Keratinocyte (primary cell): ENCODE results near the gene SMO. TPM values are rescaled to one million over a fixed set of nuclear protein-coding genes. Genes with fewer than 3 reads are reported as not detected.

Experiments used
- DNase-seq: peaks from one replicate; pipeline ENCODE4 v3.0.0-alpha.2; 2011; ENCODE audit warnings: low read depth, missing footprints, low spot score
- FAIRE-seq: peaks from 2 replicates; lab custom pipeline; 2011; peaks lifted over from hg19 to GRCh38; lab: Jason Lieb, UNC
- H2AFZ ChIP-seq: 2 replicates; pipeline ENCODE4 v1.6.0; 2012; ENCODE audit warnings: low read length, control low read depth, inconsistent platforms; ENCODE audit not compliant: control insufficient read depth
- H3K27ac ChIP-seq: 2 replicates; pipeline ENCODE4 v1.5.1; 2011; ENCODE audit warnings: low read length; ENCODE audit not compliant: control insufficient read depth, insufficient read depth
- H3K27me3 ChIP-seq: 3 replicates; pipeline ENCODE4 v1.6.0; 2011; ENCODE audit warnings: low read length; ENCODE audit not compliant: control insufficient read depth, insufficient read depth; ENCODE audit errors: extremely low read depth
- H3K36me3 ChIP-seq, 2 experiments: 2 replicates in 1 of 2; 3 replicates in 1 of 2; pipeline ENCODE4 v1.5.1; 2011; ENCODE audit warnings: low read length in 2 of 2, mild to moderate bottlenecking in 1 of 2; ENCODE audit not compliant: control insufficient read depth in 2 of 2, insufficient read depth in 2 of 2; ENCODE audit errors: extremely low read depth in 1 of 2
- H3K4me1 ChIP-seq: 3 replicates; pipeline ENCODE4 v1.5.1; 2011; ENCODE audit warnings: low read length; ENCODE audit not compliant: control insufficient read depth, insufficient read depth; ENCODE audit errors: extremely low read depth
- H3K4me2 ChIP-seq: 3 replicates; pipeline ENCODE4 v1.6.0; 2011; ENCODE audit warnings: low read depth, low read length; ENCODE audit not compliant: control insufficient read depth, insufficient read depth; ENCODE audit errors: extremely low read depth
- H3K4me3 ChIP-seq, 3 experiments: fragments of 200-600 bp in 1 of 3; sonication (generic) in 1 of 3; 2 replicates in 2 of 3; 3 replicates in 1 of 3; pipeline ENCODE4 v1.5.1; 2011 to 2016; ENCODE audit warnings: low read length in 3 of 3, mild to moderate bottlenecking in 3 of 3, control low read depth in 2 of 3, inconsistent platforms in 1 of 3, low read depth in 1 of 3, mixed read lengths in 1 of 3, mixed run types in 1 of 3, moderate library complexity in 1 of 3; ENCODE audit not compliant: control insufficient read depth in 2 of 3, insufficient read depth in 2 of 3; ENCODE audit errors: extremely low read depth in 1 of 3
- H3K79me2 ChIP-seq: 2 replicates; pipeline ENCODE4 v1.6.0; 2012; ENCODE audit warnings: low read length; ENCODE audit not compliant: control insufficient read depth, insufficient read depth
- H3K9ac ChIP-seq: 3 replicates; pipeline ENCODE4 v1.6.0; 2011; ENCODE audit warnings: low read length; ENCODE audit not compliant: control insufficient read depth, insufficient read depth; ENCODE audit errors: extremely low read depth
- H3K9me1 ChIP-seq: 3 replicates; pipeline ENCODE4 v1.6.0; 2011; ENCODE audit warnings: low read length; ENCODE audit not compliant: control insufficient read depth, insufficient read depth; ENCODE audit errors: extremely low read depth
- H3K9me3 ChIP-seq: 2 replicates; pipeline ENCODE4 v1.5.1; 2012; ENCODE audit warnings: low read depth, low read length; ENCODE audit not compliant: control insufficient read depth
- H4K20me1 ChIP-seq: 3 replicates; pipeline ENCODE4 v1.6.0; 2011; ENCODE audit warnings: low read length; ENCODE audit not compliant: control insufficient read depth, insufficient read depth; ENCODE audit errors: extremely low read depth
- CTCF ChIP-seq, 3 experiments: IDR thresholded peaks in 1 of 3; conservative IDR thresholded peaks in 1 of 3; optimal IDR thresholded peaks in 1 of 3; 2 replicates in 2 of 3; 3 replicates in 1 of 3; pipeline versions ENCODE3 to v1.5.1; 2011; ENCODE audit warnings: low read length in 3 of 3, mild to moderate bottlenecking in 3 of 3, moderate library complexity in 2 of 3, control low read depth in 1 of 3, inconsistent platforms in 1 of 3; ENCODE audit not compliant: insufficient read depth in 2 of 3; ENCODE audit errors: extremely low read depth in 1 of 3
- EZH2 ChIP-seq: IDR thresholded peaks from one replicate; pipeline ENCODE4 v1.6.1; 2012; ENCODE audit warnings: inconsistent platforms, mild to moderate bottlenecking, low read length, moderate library complexity
- dilution Hi-C: fragments of 300-500 bp; cut with MboI; formaldehyde crosslinking; loops from one replicate; pipeline ENCODE4 v1.7.0; 2020; ENCODE audit warnings: low sequenced_read_pairs; ENCODE audit not compliant: extremely low pct_ligation_motif_present
- polyA plus RNA-seq, 5 experiments: library from polyadenylated mRNA; depleted of rRNA in 3 of 5; stranded (reverse) in 3 of 5; stranded (forward) in 1 of 5; unstranded in 1 of 5; fragments of >200 nt; gene quantifications; 1 replicate in 1 of 5; 2 replicates in 3 of 5; 3 replicates in 1 of 5; pipeline versions ENCODE4 v1.2.1 to v1.2.3, GENCODE V29; 2011 to 2012; ENCODE audit warnings: missing spikeins in 2 of 5, low read depth in 1 of 5, low replicate concordance in 1 of 5
- small RNA-seq, 3 experiments: library from RNA; depleted of rRNA; stranded (forward); fragments of <200 nt; gene quantifications; one replicate each; pipeline ENCODE3, GENCODE V24; 2012; ENCODE audit warnings: low read depth in 3 of 3, low replicate concordance in 1 of 3; ENCODE audit not compliant: insufficient read length in 3 of 3

Gene SMO
- polyA plus RNA-seq, 1 donor (not counting 4 experiments of a cell fraction or from before 2014, with no cell fraction given) = 3.9 TPM

DNA sequence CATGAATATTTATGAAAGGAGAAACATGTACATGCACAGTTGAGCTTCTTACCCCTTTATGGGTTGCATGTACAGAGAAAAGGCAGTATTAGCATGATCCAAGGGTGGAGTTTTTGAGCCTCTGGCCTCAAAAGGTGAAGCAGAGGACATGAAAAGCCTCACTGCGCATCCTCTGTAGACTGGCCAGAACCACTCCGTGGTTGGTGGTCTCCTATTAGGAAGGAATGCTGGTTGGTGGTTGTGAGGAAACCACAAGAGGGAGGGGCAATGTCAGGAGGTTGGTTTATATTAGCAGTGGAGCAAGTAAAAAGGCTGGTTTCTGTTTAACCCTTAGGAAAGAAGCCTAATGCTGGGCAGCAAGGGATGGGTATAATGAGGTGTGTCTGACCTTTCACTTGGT, 73.9 kb downstream of the SMO start:
- no peak for TF ChIP-seq CTCF (optimal IDR thresholded peaks at IDR 0.05 in 1 of 3, IDR thresholded peaks at IDR 0.05 in 1 of 3, conservative IDR thresholded peaks at IDR 0.05 in 1 of 3; ENCODE audit: extremely low read depth in 1 of 3, insufficient read depth in 2 of 3, low read length in 3 of 3)
- no peak for TF ChIP-seq EZH2
- FAIRE-seq (no peak), DNase-seq (no peak)
- H3K9ac ChIP-seq = no peak overlapping the region
- no peaks in the 10 kb centered on the region for H3K27me3 ChIP-seq
- dilution Hi-C loops = no loop called here
- no peak overlapping the region for H3K4me2 ChIP-seq
- no peaks in the 10 kb centered on the region for H3K9me1 ChIP-seq
- H3K4me3 ChIP-seq = no peak overlapping the region
- peaks cover 3% of the 10 kb centered on the region for H3K79me2 ChIP-seq
- H3K36me3 ChIP-seq = no peaks in the 10 kb centered on the region
- H3K9me3 ChIP-seq = no peaks in the 10 kb centered on the region
- H3K4me1 ChIP-seq = peaks cover 34% of the 10 kb centered on the region
- H2AFZ ChIP-seq = no peak overlapping the region
- H4K20me1 ChIP-seq = no peaks in the 10 kb centered on the region
- H3K27ac ChIP-seq = no peak overlapping the region

Small RNAs within 50 kb of the gene (small RNA-seq; reads per million reads assigned to genes)
- 0 to 0.50 (median 0.13) reads per million in 3 experiments for gene RNY1P11

Other genes starting within 250 kb of the SMO start
- 28.8 to 45.3 TPM (median 35.1 TPM) in 3 replicates for gene TNPO3, start 133.5 kb upstream of the SMO start, polyA plus RNA-seq
- gene TSPAN33, start 43.9 kb upstream of the SMO start, polyA plus RNA-seq = 0.71 to 1.1 TPM (median 0.93 TPM) in 3 replicates
- gene AHCYL2, start 36.4 kb downstream of the SMO start, polyA plus RNA-seq = 21.9 to 39.5 TPM (median 32.8 TPM) in 3 replicates
- gene STRIP2, start 245.8 kb downstream of the SMO start, polyA plus RNA-seq = 9.5 to 18.6 TPM (median 12.5 TPM) in 3 replicates